ENCODE results near the gene RPL10A.
A peak's percentile ranks its signal among the peaks of the same experiment; 100 is the strongest.
"Not testable (repeated sequence)": the region's sequence is repeated elsewhere in the genome, so short reads cannot be mapped to it uniquely, and the experiment has no call there.

The RPL10A gene

DNA sequence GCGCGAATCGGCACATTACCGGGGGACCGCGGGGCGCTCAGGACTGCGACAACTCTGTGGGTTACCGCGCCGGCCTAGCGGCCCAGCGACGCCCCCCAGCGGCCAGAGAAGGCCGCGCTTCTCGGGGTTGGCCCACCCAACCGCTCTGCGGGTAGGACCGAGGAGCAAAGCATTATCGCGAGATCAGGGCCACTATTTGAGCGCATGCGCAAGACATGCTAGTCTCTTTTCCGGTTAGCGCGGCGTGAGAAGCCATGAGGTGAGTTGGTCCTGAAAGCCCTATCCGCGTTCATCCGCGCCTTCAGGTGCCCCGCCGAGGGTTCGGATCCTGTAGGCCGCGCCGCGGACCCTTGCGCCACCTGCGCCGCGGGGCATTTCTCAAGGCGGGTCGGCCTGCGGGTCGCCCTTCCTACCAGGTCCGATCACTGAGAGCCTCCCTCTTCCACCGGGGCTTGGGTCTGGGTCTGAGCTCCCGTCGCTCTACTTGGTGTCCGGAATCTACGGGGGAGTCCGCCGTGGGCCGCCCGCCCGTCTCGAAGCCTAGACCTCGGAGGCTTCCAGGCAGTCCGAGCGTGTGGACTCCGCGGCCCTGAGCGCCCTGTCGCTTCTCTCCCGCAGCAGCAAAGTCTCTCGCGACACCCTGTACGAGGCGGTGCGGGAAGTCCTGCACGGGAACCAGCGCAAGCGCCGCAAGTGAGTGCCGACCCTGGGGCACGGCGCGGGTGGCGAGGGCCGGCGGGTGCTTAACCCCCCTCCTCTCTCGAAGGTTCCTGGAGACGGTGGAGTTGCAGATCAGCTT lies at the start of gene RPL10A:
Gene RPL10A (plus strand): TSS at position 221 of the 799 bp plus-strand sequence. CDS start 34 bp downstream, at position 255.
- DNase-seq (ENCODE audit: low spot score): peak; percentile 97

DNA sequence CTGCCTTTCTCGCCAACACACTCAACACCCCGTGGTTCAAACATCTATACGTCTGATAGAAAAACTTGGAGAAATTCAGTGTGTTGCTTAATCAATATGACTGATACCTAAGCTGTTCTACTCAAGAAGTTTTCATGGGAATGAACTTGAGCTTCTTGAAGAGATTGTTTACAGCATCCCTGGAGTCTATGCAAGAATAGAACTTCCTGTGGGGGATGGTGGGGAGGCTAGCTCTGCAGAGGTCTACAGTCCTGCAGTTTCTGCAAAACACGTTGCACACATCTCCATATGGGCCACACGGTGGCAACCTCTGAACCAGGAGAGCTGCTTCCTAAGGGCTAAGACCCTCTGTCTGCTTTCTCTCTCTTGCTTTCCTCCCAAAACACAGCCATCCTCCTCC lies 48.8 kb upstream of the RPL10A start:
- DNase-seq (ENCODE audit: low spot score): no peak

DNA sequence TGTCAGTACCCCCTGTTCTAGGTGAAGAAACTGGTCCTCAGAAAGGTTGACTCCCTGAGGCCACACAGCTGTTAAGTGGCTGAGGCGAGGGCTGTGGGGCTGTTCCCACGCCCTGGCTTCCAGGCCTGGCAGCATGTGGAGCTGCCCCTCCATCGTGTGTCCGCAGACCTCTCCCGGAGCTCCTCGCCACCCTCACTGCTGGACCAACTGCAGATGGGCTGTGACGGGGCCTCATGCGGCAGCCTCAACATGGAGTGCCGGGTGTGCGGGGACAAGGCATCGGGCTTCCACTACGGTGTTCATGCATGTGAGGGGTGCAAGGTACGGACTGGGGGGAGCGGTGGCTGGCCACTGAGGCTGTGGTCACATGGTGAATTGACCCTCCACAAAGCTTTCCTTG lies 48.2 kb upstream of the RPL10A start:
- no peak for DNase-seq (ENCODE audit: low spot score)

GRCh38 chr6:35425284-35425683 lies 42.9 kb upstream of the RPL10A start:
- peak; percentile 65 for DNase-seq (ENCODE audit: low spot score)

DNA sequence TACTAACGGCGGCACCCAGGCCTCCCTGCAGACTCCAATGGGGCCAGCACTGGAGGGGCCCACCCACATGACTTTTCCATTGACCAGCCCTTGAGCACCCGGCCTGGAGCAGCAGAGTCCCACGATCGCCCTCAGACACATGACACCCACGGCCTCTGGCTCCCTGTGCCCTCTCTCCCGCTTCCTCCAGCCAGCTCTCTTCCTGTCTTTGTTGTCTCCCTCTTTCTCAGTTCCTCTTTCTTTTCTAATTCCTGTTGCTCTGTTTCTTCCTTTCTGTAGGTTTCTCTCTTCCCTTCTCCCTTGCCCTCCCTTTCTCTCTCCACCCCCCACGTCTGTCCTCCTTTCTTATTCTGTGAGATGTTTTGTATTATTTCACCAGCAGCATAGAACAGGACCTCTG lies 42.1 kb upstream of the RPL10A start:
- no peak for DNase-seq (ENCODE audit: low spot score)

- no peak for DNase-seq (ENCODE audit: low spot score)
Measured at GRCh38 chr6:35427435-35427834, 40.8 kb upstream of the RPL10A start.

GRCh38 chr6:35427851-35428321 lies 40.3 kb upstream of the RPL10A start:
- DNase-seq (ENCODE audit: low spot score): no peak

DNA sequence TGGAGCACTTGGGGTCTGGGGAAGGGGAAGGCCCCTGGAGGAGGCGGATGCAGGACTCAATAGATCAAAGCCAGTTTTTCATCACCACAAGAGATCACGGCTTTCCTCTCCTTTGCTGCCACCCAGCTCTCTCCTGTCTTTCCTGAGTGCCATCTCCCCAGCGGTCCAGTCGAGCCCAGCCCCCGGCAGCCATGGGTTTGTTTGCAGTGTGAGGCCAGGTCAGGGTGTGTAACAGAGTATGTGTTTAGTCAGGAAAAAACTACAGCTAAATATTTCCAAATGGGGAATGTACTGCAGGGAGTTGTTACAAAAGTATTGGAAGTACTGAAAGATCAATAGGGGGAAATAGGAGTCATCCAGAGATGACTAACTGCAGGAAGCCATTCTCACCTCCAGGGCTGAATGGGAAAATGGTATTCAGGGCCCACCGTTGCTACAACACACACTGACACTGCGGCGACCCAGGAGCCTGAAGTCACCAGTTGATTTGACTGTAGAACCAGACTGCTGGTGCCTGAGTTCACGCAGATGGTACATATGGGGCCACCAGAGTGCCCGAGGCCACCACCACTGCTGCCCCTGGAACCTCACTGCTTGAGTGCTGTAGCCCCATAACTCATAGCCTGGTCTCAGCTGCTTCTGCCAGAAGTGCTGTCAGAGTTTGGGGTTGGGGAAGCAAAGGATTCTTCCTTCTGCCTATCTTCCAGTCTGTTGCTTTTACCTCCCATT lies 39.6 kb upstream of the RPL10A start:
- no peak for DNase-seq (ENCODE audit: low spot score)

DNA sequence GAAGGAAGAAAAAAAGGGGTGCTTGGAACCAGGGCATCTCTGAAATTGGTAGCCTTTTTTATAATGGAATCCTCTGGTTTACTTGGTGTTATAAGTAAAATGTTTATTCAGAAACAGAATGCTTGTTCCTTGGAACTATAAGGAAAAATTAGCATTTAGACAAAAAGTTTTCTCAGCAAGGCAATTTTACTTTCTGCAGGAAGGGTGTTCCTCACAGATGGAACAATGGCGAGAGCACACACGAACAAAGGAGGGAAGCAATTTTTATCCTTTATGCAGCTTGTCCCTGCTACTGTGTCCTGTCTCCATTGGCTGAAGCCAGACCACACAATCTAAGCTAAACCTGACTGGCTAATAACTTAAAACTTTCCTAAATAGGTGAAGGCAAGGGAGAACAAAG lies 38.7 kb upstream of the RPL10A start:
- DNase-seq (ENCODE audit: low spot score): no peak

DNA sequence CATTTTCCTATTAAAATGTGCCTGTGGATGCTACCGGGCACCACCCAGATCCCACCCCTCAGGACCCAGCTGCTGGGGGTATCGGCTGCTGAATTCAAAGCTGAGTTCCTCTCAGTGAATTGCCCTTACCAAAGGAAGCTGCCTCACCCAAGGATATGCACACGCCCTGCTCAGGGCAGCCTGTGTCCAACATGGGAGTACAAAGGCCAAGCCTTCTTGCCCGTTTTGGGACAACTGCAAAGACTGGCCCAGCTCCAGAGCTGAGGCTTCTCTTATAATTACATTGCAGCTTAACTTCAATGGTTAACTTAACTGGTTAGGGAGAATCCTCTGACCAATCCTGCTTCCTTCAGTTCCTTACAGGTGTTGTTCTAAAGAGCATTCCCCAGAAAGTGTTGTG lies 35.9 kb upstream of the RPL10A start:
- no peak for DNase-seq (ENCODE audit: low spot score)

DNA sequence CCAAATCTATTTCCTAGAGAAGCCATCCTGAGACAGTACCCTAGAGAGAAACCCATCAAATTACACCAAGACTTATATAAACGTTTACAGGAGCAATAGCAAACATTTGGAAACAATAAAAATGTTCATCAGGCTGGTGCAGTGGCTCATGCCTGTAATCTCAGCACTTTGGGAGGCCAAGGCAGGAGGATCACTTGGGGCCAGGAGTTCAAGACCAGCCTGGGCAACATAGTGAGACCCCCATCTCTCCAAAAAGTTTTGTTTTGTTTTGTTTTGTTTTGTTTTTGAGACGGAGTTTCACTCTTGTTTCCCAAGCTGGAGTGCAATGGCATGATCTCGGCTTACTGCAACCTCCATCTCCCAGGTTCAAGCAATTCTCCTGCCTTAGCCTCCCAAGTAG lies 35.5 kb upstream of the RPL10A start:
- DNase-seq (ENCODE audit: low spot score): not testable (repeated sequence)

GRCh38 chr6:35435074-35435837 lies 32.9 kb upstream of the RPL10A start:
- DNase-seq (ENCODE audit: low spot score): no peak

GRCh38 chr6:35436071-35436857 lies 31.9 kb upstream of the RPL10A start:
- no peak for DNase-seq (ENCODE audit: low spot score)

DNA sequence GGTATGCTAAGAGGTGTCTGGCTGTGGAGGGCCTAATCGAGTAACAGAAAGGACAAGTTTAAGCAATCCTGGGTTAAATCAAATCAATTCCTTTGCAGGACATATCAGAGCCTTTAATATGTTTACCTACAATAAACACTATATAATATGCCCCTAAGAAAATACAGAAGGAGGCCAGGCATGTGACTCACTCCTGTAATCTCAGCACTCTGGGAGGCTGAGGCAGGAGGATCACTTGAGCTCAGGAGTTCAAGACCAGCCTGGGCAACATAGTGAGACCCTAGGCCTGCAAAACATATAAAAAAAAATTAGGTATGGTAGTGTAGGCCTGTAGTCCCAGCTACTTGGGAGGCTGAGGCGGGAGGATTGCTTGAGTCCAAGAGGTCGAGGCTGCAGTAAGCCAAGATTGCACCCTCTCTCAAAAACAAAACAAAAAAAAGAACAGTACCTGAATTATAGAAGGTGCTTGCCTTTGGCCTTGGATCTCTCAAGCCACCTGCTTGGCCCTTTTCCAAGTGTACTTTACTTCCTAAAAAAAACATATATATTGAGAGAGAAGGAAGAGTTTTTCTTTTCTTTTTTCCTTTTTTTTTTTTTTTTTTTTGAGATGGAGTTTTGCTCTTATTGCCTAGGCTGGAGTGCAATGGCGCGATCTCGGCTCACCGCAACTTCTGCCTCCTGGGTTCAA lies 29.7 kb upstream of the RPL10A start:
- DNase-seq (ENCODE audit: low spot score): not testable (repeated sequence)

DNA sequence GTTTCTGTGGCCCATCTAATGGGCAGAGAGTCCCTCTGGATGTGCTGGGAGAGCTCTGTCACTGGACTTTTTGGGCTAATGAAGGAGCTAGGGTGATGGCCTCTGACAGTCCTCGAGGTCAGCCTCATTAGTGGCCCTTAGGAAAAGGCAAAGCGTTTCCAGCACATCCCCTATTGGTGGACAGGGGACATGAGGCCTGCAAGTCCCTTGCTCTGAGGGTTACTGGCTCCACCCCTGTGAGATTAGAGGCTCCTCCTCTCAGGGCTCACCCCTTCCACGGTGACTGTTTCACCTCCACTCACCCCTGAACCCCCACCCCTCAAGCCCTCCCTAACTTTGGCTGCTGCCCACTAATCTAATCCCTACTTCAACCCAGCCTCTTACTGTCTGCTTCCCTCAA lies 28.9 kb upstream of the RPL10A start:
- DNase-seq (ENCODE audit: low spot score): no peak

DNA sequence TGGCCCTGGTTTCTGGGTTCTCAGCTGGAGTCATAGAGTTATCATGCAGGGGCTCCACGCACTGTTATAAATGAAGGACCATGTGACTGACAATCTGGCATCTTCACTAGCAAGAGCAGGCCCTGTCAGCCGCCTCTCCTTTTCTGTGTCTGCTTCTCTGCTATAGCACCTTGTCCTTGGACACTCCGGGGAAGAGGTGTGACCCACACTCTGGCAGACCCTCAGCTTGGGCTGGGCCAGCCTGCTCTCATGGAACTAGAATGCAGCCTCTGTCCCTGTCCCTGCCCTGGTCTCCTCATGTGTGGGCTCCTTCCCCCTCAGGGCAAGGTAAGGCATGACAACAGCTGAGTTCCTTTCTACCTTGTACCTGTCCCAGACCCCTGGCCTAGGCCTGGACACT lies 27.0 kb upstream of the RPL10A start:
- DNase-seq (ENCODE audit: low spot score): no peak

GRCh38 chr6:35441642-35442041 lies 26.6 kb upstream of the RPL10A start:
- no peak for DNase-seq (ENCODE audit: low spot score)

GRCh38 chr6:35442693-35443092 lies 25.5 kb upstream of the RPL10A start:
- no peak for DNase-seq (ENCODE audit: low spot score)

GRCh38 chr6:35443341-35444030 lies 24.7 kb upstream of the RPL10A start:
- no peak for DNase-seq (ENCODE audit: low spot score)

GRCh38 chr6:35445691-35446090 lies 22.5 kb upstream of the RPL10A start:
- DNase-seq (ENCODE audit: low spot score): peak; percentile 23

- no peak for DNase-seq (ENCODE audit: low spot score)
Measured at GRCh38 chr6:35448191-35448590, 20.0 kb upstream of the RPL10A start.

All from kidney tubule cell (primary cell).